Measurements from ENCODE around the gene TMEM245. TPM values are rescaled to one million over a fixed set of nuclear protein-coding genes. Genes with fewer than 3 reads are reported as not detected.

TMEM245 gene
- total RNA-seq, 1 donor from 2014 or later = 30.5 TPM

DNA sequence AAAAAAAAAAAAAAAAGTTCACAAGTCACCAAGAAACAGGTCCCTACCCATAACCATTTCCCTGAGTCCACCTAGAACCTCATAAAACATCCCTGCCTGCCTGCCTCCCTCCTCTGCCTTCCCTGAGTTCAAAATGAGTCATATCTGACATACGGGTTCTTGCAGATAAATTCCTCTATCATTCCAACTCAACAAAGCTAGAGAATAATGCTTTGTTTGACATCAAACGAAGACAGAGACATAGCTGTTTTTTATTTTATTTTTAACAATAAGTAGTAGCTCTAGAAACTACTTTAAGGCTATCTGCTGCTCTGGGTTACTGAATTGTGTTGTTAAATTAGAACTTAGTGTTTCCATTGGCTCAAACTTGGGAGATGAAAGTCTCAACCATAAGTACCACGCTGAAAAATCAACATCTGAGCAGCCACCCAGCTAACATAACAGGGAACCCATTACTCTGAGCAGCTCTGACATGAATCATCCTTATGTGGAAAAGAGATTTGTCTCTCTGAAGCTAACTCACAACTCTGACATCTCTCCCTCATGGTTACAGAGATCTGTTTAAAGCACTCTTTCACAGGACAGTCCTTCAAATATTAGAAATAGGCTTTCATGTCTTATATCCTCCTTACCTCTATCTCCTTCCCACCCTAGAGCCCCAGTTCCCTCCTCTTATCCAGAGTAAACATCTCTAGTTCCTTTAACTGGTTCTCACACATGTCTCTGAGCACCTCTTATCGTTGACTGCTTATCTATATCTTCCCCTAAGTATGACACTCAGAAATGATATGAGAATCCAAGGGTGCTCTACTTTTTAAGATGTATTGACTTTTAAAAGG is 12.1 kb downstream of the TMEM245 start:
- intact Hi-C loops (cut with micrococcal nuclease) = no loop called here

DNA sequence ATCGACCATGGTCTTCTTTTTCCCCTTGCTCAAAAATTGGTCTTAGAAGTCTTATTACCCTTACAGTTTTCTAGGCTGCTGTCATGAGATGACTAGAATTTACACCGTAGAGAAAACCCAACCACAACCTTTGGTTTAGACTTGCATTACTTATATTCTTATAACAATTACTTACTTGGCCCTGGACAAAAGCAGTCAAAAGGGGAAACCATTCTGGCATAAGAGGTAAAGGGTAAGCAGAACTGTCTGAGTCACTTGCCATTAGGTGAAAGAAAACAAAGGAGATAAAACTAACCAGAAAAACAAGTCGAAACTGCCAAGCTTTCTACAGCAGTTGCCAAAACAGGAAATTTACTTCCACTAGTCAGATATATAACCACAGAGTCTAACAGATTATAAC is 17.9 kb downstream of the TMEM245 start:
- intact Hi-C loops (cut with micrococcal nuclease) = loop anchor here (1.0 to 5.0 kb wide), 8 partner anchors 8 to 310 kb away; partner anchors contain the start of genes ABITRAM and ELP1

DNA sequence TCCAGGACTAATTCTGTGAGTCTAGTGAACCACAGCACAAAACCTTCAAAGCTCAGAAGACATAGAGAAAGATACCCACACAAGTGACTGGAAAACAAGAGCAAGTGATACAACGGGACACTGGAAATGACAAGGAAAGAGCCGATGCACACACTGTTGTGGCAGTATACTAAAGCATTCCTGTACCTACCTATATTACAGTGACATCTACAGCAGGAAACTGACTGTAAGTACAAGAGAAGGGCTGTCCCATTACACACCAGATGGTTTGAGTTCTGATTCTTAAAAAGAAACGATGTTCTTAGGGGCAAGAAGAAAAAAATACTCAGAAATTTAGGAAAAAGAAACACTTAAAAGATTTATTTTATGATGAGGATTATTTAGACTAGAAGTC is 18.5 kb downstream of the TMEM245 start:
- intact Hi-C loops (cut with micrococcal nuclease) = loop anchor here (1.0 to 5.0 kb wide), 7 partner anchors 9 to 311 kb away; partner anchors contain the start of genes ABITRAM and ELP1

DNA sequence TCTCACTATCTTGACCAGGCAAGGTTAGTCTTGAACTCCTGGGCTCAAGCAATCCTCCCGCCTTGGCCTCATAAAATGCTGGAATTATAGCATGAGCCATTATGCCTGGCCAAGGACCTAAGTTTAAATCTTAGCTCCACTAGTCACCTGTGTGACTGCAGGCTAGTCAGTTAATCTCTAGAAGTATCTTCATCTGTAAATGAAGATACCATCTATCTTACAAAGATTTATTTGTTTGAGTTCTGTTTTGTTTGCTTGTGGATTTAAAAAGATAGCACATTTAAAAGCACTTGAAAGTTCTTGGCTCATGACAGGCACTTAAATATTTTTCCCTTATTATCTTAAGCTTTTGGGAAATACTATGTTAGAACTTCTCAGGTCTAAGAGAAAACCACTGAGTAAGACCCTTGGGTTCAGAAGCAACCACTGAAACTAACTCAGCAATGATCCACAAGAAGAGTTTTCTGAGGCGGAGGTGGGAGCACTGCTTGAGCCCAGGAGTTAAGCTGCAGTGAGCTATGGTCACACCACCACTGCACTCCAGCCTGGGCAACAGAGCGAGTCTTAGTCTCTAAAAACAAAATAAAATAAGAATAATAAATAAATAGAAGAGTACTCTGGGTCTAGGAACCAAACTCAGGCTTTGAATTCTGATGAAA is 19.1 kb downstream of the TMEM245 start:
- intact Hi-C loops (cut with micrococcal nuclease) = loop anchor here (1.0 to 5.0 kb wide), 7 partner anchors 8 to 312 kb away; partner anchors contain the start of genes ABITRAM and ELP1

DNA sequence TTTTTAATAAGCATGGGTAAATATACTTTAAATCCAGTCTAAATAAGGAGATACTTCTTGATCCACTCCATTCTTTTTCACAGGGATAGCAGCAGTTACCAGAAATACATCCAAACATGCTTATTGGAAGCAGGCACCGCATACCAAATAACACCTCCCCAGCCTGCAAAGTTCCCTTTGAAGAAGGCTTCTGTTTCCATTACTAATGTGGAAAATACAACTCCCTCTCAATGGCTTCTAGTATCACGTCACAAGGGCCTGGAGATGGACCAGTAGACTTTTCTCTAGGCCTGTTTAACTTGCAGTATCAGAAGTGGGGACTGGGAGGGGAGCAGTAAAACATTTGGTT is 20.8 kb downstream of the TMEM245 start:
- intact Hi-C loops (cut with micrococcal nuclease) = no loop called here

DNA sequence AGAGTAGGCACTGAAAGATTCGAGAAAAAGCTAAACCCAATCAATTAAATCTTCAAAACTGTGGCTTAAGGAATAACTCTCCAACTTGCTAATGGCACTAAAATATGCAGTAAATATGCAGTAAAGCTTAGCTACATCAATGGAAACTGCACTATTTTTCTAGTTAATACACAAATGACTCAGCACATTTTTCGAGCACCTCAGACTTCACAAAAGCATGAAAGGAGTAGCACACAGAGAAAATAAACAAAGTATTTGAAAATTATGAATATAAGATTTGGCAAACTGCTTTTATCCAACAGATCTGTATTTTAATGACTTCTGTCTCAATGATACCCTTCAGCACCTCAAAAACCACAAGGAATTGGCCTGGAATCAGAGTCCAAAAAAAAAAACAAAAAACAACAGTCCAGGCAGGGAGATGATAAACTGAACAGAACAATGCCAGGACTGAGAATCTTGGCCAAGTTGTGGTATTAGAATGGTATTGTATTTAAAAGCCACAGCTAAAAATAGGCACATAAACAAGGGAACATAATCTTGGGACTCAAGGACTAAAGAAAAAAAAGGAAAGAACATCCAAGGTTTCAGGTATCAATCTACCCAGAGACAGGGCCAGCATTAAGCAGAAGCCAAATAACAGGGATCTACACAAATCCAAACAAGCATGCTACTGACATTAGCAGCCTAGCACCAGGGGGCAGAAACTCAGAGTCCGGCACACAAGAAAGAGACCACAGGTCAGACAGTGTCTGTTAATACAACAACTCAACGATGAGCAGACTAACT is 21.4 kb downstream of the TMEM245 start:
- intact Hi-C loops (cut with micrococcal nuclease) = no loop called here

DNA sequence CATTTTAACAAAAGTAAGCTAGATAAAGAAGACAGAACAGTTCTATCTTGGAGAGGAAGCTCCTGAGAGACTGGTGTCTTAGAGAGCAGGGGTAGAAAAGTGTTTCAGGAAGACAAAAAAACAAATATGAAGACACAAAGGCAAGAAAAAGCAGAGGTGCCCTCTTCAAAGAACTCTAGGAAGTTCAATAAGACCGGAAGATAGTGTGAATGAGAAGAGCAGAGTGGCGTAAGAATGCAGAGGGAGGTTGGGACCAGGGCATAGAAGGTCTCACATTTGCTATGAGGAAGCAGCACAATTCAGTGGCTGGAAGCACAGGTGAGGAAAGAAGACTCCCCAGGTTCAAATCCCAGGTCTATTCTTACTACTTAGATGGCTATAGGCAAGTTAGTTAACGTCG is 22.6 kb downstream of the TMEM245 start:
- intact Hi-C loops (cut with micrococcal nuclease) = no loop called here

DNA sequence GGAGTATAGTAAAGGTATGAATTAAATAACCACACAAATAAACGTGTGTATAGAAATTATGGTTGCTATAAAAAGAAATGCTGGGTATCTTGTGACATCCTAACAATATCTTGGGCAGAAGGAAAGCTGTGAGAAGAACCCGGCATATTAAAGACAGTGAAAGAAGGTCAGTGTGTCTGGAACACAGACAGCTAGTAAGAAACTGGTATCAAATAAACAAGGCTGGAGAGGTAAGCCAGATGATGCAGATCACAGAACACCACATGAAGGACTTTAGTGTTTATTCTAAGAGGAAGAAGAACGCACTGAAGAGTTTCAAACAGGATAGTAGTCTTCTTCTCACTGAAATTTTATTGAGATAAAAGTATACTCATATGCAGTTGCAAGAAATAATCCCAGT is 24.4 kb downstream of the TMEM245 start:
- intact Hi-C loops (cut with micrococcal nuclease) = no loop called here

DNA sequence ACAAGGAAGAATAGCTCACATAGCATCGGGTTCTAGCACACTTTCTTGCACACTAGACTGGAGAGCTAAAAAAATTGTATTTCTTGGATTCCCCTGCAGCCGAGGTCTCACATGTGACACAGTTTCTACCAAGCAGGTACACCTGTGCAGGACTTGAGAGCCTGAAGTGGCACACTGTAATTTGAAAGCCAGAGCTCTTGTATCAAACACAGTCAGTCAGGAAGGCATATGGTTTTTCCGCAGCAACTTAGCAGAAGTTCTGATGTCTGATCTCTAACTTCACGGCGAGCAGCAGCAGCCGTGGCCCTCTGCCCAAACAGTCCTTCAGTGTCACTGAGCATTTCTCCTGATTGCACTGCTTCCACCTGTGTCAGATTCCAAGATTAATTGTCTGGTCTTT is 25.5 kb downstream of the TMEM245 start:
- intact Hi-C loops (cut with micrococcal nuclease) = no loop called here

DNA sequence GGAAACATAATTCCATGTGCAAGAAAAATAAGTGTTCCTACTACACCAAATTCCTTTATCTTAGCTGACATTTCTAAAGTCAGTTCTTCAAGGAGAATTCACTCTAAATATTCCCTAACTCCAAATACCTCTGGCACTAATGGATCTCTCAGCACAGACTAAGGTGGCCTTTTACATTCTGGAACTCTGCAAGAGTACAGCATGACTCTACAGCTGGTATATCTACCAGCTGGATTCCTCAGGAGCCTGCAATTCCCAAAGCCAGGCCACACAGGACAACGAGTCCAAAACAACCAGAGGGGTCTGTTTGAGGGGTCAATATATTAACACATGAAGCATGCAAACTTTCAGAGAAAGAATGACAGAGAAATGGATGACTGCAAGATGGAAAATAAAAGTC is 27.2 kb downstream of the TMEM245 start:
- intact Hi-C loops (cut with micrococcal nuclease) = loop anchor here (1.0 kb wide), 1 partner anchor 9 kb away; no protein-coding TSS in a partner anchor

DNA sequence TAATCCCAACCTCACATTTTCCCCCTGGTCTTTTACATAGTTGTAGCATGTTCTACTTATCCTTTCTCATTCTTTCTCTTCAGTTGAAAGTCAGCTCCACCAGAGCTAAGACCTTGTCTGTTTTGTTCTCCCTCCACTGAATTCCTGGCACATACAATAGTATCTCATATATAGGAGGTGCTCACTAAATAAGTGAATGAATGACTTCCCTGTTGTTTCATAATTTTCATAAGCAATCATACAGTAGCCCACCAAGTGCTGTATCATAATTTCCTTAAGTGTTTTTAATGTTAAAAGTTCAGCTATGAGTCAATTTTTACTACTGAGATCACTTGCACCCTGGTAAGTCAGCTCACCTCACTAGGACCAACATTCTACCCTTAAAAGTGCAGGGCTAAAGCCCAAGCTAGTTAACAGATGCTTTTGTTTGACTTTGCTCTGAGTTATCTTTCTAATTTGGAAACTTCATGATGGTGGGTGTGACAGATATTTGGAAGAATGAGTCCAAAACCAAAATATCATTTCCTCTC is 27.6 kb downstream of the TMEM245 start:
- intact Hi-C loops (cut with micrococcal nuclease) = loop anchor here (1.0 kb wide), 1 partner anchor 9 kb away; no protein-coding TSS in a partner anchor

DNA sequence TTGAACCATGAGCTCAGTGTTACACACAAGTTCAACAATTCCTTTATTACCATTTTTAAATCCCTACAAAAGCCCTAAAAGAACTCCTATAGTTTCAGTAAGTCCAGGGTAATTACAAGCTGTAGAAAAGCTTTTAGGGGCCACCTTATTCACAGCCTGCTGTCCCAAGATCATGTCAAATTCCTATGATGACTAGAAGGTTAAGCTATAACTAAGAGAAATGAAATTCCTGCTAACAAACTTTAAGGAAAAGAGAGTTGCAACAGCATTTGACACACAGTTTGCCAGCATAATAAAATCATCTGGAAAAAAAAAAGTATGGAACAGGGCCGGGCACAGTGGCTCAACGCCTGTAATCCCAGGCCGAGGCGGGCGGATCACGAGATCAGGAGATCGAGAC is 31.5 kb downstream of the TMEM245 start:
- intact Hi-C loops (cut with micrococcal nuclease) = no loop called here

DNA sequence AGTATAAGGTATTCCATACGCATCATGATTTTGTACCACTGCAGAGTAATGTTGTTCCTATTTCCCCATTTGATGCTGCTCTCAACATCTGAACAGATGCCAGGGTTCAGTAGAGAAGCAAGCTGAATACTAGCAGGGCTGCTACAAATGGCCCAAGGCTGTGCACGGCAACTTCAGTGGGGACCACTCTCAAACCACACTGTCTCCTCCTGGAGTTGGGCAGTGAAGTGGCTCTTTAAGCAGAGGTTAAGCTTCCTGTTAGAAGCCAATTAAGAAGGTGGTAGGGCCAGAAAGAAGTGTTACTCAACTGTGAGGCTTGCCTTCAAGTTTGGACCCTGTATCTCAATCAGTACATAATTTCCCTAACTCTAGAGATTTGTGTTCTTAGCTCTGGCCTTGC is 32.0 kb downstream of the TMEM245 start:
- intact Hi-C loops (cut with micrococcal nuclease) = no loop called here

DNA sequence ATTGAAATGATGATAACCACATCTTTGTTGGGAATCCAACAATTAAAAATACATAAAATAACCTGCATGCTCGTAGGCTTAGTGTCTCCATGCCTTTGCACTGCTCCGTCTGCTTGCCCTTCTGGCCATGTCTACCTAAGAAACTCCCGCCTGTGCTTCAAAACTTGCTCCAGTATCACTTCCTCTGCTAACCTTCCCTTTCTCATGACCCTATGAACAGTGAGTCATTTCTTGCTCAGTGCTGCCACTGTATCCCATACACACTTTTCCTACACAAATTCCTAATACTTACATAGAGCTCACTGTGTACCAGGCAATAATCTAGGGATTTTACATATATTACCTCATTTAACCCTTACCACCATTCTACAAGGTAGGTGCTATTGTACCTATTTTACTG is 33.5 kb downstream of the TMEM245 start:
- intact Hi-C loops (cut with micrococcal nuclease) = no loop called here

DNA sequence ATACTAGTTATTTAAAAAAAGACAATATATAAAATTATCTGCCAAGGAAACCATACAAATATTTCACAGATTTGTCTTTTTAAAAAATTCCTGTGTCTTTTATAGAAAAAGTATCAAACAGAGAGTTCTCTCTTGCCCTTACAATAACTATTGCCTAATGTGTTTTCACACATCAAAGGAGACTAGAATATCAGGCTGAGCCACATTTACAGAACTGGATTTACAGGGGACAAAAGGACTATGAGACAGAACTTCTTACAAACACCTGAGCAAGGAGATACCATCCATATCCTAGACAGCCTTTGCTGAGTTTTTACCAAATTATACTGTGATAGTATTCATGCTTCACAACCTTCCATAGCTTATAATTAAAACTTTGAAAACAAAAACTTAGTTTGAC is 34.2 kb downstream of the TMEM245 start:
- intact Hi-C loops (cut with micrococcal nuclease) = no loop called here

DNA sequence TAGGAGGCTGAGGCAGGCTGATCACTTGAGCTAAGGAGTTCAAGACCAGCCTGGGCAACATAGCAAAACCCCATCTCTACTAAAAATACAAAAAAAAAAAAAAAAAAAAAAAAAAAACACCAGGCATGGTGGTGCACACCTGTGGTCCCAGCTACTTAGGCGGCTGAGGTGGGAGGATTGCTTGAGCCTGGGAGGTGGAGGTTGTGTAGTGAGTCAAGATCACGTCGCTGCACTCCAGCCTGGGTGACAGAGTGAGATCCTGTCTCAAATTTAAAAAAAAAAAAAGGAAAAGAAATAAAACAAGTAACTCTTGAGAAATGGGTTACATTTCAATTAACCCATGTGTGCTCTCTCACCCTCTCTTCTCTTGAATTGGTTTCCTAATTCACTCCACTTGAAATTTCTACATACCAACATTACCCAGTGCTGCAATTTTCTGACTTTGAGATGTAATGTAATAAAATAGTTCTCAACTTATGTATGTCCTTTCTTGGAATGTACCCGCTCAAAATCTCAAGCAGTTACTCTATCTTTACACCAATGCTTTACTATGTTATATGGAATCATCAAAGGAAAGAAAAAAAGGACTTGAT is 35.8 kb downstream of the TMEM245 start:
- intact Hi-C loops (cut with micrococcal nuclease) = no loop called here

DNA sequence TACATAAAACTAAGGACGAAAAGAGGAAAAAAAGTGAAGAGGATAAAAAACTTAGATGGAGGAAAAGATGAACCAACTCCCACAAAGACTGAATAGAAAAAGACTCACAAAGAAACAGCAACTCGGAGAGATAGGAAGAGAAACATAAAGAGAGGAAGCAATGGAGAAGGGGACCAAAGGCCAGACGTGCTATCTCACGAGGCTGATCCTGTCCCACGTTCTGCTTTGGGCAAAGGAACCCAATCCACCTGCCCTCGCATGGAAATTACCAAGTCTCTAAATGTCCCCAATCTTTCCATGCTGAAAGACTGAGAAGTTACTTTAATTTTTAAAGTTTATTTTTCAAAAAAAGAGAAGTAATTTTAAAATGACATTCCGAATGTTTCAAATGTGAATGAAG is 36.6 kb downstream of the TMEM245 start:
- intact Hi-C loops (cut with micrococcal nuclease) = no loop called here

DNA sequence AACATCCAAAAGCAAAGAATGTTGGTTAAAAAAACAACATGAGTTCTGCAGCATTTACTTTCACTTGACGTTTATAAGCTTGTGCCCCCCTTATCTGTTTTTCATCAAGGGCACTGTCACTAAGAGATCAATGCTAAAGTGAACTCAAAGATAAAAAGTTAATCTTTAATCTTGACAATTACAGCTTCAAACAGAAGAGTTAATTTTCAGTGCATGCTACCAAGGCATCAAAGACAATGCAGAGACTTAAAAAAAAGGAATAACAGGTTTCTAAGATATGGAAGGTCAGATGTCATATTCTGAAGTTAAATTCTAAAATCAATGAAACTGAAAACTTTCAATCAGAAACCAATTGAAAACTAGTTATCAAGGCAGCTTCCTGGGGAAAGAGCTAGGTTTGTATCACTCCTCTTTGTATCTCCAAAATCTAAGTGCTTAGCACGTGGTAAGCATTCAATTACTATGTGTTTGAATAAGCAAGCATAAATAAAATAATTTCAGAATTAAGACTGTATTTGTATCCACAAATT is 37.6 kb downstream of the TMEM245 start:
- intact Hi-C loops (cut with micrococcal nuclease) = no loop called here

DNA sequence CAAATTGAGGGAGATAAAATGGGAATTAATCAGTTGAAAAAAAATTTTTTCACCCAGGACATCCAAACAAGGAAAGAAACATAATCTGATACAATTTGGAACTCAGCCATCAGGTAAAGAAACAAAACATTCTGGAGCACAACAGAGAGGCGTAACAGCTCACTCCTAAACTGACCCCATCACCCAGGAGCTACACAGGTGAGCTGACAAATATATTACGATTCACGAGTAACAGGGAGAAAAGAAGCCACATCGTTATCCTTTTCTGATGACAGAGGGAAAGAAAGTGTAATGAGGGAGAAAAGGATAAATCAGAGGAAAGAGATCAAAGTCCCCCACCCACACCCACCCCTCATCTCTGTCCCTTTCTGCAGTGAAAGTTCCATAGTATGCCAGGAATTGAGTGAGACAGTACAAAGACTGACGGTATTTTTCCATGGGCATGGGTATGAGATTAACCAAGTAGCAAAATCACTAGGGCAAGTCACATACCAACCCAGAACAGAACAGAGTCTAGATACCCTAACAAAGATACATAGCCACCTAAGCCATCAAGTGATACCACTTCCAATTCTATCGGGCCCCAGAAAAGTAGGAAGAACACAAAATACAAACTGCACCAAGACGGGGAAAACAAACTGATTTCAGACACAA is 45.4 kb downstream of the TMEM245 start:
- intact Hi-C loops (cut with micrococcal nuclease) = no loop called here

DNA sequence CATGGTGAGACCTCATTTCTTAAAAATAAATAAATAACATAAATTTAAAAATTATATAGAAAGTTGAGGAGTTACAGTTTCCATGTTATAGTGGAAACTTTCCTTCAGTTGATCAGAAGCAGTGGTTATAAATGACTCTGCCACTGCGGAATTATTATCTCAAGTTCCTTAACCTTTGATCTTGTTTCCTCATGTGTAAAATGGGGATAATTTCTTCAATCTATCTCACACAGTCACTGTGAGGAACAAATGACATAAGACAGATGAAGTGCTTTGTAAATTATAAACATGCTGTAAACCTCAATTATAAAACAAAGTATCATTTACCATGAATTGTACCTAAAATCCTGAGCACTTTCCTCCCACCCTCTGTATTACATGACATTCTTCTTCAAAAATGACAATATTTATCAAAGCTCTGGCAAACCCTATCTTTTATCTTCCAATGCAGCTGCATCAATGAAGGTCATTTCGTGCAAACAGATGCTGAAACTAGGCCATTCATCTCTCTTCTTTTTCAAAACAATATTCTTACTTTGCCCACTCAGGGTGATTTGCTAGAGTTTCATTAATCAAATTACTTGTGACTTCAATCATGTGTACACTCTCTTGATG is 46.8 kb downstream of the TMEM245 start:
- intact Hi-C loops (cut with micrococcal nuclease) = no loop called here

All from T-helper 1 cell treated with Interleukin-12 subunit alpha and Interleukin-12 subunit beta and Interleukin-4 antibody, amounts not matched to agents 30 ng/mL and 1 ng/mL, for 36 hours (primary cell).